Progenitor cell of endocrine pancreas (in vitro differentiated cells): ENCODE data around the gene AKAP9. TPM values are rescaled to one million over a fixed set of nuclear protein-coding genes. Genes with fewer than 3 reads are reported as not detected.

ENCODE experiments used
- DNase-seq: peaks from one replicate; pipeline ENCODE4 v3.0.0; 2021; ENCODE audit warnings: low spot score; ENCODE audit not compliant: unreplicated experiment
- H3K27ac Mint-ChIP-seq: 2 replicates; pipeline ENCODE4 v1.8.0; 2021; ENCODE audit warnings: mild to moderate bottlenecking, moderate library complexity, mixed read lengths
- H3K27me3 Mint-ChIP-seq: 2 replicates; pipeline ENCODE4 v1.8.0; 2021; ENCODE audit warnings: mixed read lengths
- H3K36me3 Mint-ChIP-seq: 2 replicates; pipeline ENCODE4 v1.8.0; 2022; ENCODE audit warnings: mixed read lengths; ENCODE audit not compliant: insufficient read depth
- H3K4me1 Mint-ChIP-seq: 2 replicates; pipeline ENCODE4 v1.8.0; 2021; ENCODE audit warnings: low read depth, mixed read lengths
- H3K4me3 Mint-ChIP-seq: 2 replicates; pipeline ENCODE4 v1.8.0; 2021; ENCODE audit warnings: low read depth, mild to moderate bottlenecking, moderate library complexity, mixed read lengths
- H3K9me3 Mint-ChIP-seq: 2 replicates; pipeline ENCODE4 v1.8.0; 2021; ENCODE audit warnings: low read depth, mixed read lengths
- total RNA-seq: library from RNA; stranded (reverse); gene quantifications from 2 replicates; pipeline ENCODE4 v1.2.1, GENCODE V29; 2021
- TF ChIP-seq, protein P1 (sequence below): fragments of 200-600 bp; sonication (generic); IDR thresholded peaks from one replicate; pipeline ENCODE4 v1.5.0; 2021; ENCODE audit warnings: antibody characterized with exemption, mild to moderate bottlenecking; ENCODE audit not compliant: unreplicated experiment

AKAP9 gene
- total RNA-seq, 1 donor from 2014 or later, result 105 TPM

DNA sequence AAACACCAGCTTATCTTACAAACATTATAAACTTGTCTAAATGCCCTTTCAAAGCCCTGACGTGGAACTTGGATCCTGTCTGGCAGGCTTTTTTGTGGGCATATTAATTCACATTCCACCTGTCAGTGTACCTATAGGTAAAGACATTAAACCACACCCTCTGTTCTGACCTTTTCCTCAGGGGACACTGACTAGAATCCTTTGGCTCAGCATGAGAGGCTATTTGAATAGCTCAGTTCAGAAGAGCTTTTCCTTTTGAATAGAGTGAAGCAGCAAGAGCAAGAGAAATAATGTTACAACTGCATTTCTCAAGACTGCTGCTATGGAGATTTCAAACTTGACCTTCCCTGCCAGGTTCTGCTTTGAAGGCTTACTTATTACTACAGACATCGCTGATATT, 116.7 kb downstream of the AKAP9 start:
- no peaks in the 10 kb centered on the region for H3K9me3 Mint-ChIP-seq
- H3K36me3 Mint-ChIP-seq, result peaks cover 5% of the 10 kb centered on the region
- no peak for DNase-seq
- no peaks in the 10 kb centered on the region for H3K27me3 Mint-ChIP-seq
- H3K27ac Mint-ChIP-seq, result peak overlapping the region; percentile 87
- TF ChIP-seq, protein P1, sequence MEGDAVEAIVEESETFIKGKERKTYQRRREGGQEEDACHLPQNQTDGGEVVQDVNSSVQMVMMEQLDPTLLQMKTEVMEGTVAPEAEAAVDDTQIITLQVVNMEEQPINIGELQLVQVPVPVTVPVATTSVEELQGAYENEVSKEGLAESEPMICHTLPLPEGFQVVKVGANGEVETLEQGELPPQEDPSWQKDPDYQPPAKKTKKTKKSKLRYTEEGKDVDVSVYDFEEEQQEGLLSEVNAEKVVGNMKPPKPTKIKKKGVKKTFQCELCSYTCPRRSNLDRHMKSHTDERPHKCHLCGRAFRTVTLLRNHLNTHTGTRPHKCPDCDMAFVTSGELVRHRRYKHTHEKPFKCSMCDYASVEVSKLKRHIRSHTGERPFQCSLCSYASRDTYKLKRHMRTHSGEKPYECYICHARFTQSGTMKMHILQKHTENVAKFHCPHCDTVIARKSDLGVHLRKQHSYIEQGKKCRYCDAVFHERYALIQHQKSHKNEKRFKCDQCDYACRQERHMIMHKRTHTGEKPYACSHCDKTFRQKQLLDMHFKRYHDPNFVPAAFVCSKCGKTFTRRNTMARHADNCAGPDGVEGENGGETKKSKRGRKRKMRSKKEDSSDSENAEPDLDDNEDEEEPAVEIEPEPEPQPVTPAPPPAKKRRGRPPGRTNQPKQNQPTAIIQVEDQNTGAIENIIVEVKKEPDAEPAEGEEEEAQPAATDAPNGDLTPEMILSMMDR, result no peak
- peak overlapping the region; percentile 41 for H3K4me3 Mint-ChIP-seq
- H3K4me1 Mint-ChIP-seq, result peaks cover 36% of the 10 kb centered on the region

DNA sequence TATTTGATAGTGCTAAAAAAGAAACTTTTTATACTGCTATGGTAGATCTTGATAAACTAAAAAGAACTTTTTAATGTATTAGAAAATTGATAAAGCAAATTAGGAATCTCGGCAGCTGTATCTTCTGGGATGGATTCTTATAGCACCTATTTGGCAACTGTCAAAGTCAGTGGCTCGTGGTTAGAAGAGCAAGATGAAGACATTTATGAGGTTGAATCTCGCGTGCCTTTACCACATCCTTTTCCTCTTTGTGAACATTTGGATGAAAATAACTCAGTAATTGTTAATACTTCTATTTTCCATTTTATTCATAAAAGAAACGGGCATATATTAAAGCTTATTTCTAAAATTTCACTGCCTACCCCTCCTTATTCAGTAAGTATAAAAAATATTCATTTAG, 117.4 kb downstream of the AKAP9 start:
- DNase-seq, result no peak
- H3K27ac Mint-ChIP-seq, result peak overlapping the region; percentile 87
- H3K4me1 Mint-ChIP-seq, result peaks cover 36% of the 10 kb centered on the region
- H3K9me3 Mint-ChIP-seq, result no peaks in the 10 kb centered on the region
- H3K4me3 Mint-ChIP-seq, result peak overlapping the region; percentile 41
- TF ChIP-seq, protein P1, result no peak
- H3K27me3 Mint-ChIP-seq, result no peaks in the 10 kb centered on the region
- H3K36me3 Mint-ChIP-seq, result peaks cover 8% of the 10 kb centered on the region

DNA sequence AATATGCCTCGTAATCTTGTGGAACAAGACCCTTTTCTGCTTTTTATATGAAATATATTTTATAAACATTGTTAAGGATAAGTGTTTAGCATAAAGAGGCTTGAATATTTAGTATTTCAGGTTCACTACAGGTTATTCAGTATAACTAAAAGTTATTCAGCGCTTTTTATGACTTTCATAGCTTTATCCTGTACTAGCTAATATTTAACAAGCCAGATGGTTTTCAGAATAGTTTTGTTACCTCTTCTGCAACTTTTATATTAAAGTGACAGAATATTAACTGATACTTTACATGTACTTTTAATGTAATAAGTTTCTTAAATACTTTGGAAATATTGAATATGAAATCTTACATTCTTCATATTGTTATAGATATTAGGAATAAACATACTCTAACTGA, 118.2 kb downstream of the AKAP9 start:
- Mint-ChIP-seq H3K4me3 (no peak overlapping the region), H3K27ac (no peak overlapping the region), H3K4me1 (peaks cover 30% of the 10 kb centered on the region), H3K36me3 (peaks cover 10% of the 10 kb centered on the region), H3K9me3 (no peaks in the 10 kb centered on the region), H3K27me3 (no peaks in the 10 kb centered on the region)
- no peak for DNase-seq
- TF ChIP-seq, protein P1, result no peak

DNA sequence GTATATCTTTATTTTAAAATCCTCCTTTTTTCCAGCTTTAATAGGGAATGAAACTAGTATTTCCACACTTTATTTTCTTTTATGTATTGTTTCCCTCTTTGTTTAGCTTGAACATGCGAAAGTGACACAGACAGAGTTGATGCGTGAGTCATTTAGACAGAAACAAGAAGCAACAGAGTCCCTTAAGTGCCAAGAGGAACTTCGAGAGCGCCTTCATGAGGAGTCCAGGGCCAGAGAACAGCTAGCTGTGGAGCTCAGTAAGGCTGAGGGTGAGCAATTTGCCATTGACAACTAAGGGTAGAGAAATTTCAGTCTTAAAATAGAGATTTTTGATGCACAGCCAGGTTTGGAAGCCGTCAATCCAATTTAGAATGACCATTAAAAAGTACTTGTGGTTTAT, 120.5 kb downstream of the AKAP9 start:
- Mint-ChIP-seq H3K9me3 (no peaks in the 10 kb centered on the region), H3K36me3 (peaks cover 11% of the 10 kb centered on the region), H3K27me3 (no peaks in the 10 kb centered on the region), H3K27ac (no peak overlapping the region), H3K4me1 (peaks cover 26% of the 10 kb centered on the region), H3K4me3 (no peak overlapping the region)
- TF ChIP-seq, protein P1, result no peak
- DNase-seq, result no peak

DNA sequence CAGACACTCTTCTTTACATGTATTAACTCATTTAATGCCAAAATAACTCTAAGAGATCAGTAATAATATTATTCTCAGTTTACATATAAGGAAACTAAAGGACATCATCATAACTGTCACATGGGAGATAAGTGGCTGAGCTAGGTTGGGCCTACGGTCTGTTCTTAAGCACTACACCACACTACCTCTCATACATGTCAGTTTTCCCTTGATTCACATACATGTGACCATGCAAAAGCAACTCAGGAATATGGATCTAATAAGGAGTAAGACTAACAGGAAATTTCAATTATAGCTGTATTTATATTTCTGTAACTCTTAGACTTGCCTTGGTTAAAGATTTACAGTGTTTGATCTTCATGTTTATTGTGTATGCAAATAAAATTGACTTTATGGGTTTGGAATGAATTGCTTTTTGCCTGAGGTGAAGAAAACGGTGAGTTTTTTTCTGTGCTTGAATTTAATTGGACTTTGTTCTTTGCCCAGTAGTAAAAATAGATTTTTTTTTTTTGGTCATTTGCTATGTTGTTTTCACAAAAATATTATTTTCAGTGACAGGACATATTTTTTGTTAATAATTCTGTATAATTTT, 123.9 kb downstream of the AKAP9 start:
- TF ChIP-seq, protein P1, result no peak
- DNase-seq, result no peak
- H3K27ac Mint-ChIP-seq, result peak overlapping the region; percentile 59
- peaks cover 11% of the 10 kb centered on the region for H3K4me1 Mint-ChIP-seq
- H3K36me3 Mint-ChIP-seq, result peaks cover 25% of the 10 kb centered on the region
- no peak overlapping the region for H3K4me3 Mint-ChIP-seq
- no peaks in the 10 kb centered on the region for H3K27me3 Mint-ChIP-seq
- no peaks in the 10 kb centered on the region for H3K9me3 Mint-ChIP-seq
